Neural cell (in vitro differentiated cells): Measurements from ENCODE around the gene TACC3. TPM values are rescaled to one million over a fixed set of nuclear protein-coding genes. Genes with fewer than 3 reads are reported as not detected.

ENCODE experiments used
- H2AFZ ChIP-seq: fragments of 200-600, 300-800 bp; sonication (generic), shearing (Covaris generic); 2 replicates; pipeline ENCODE4 v1.6.0; 2014; ENCODE audit warnings: low read depth, mild to moderate bottlenecking, antibody characterized with exemption, low read length, moderate library complexity
- H3F3A ChIP-seq: fragments of 200-600 bp; shearing (Covaris generic); 2 replicates; pipeline ENCODE4 v1.6.1; 2016; ENCODE audit warnings: mild to moderate bottlenecking, moderate library complexity, mixed read lengths, antibody characterized with exemption, low read length; ENCODE audit not compliant: insufficient read depth, poor library complexity, severe bottlenecking
- H3K27ac ChIP-seq: fragments of 200-600, 300-800 bp; sonication (generic), shearing (Covaris generic); 2 replicates; pipeline ENCODE4 v1.5.1; 2014; ENCODE audit warnings: mild to moderate bottlenecking, low read length, moderate library complexity
- H3K27me3 ChIP-seq: fragments of 300-800, 200-600 bp; sonication (generic), shearing (Covaris generic); 2 replicates; pipeline ENCODE4 v1.6.0; 2014; ENCODE audit warnings: mild to moderate bottlenecking, low read depth, low read length, moderate library complexity; ENCODE audit not compliant: insufficient read depth
- H3K36me3 ChIP-seq: fragments of 300-800, 200-600 bp; sonication (generic), shearing (Covaris generic); 2 replicates; pipeline ENCODE4 v1.5.1; 2014; ENCODE audit warnings: mild to moderate bottlenecking, antibody characterized with exemption, low read length, moderate library complexity; ENCODE audit not compliant: insufficient read depth
- H3K4me2 ChIP-seq: fragments of 300-800, 200-600 bp; sonication (generic), shearing (Covaris generic); 2 replicates; pipeline ENCODE4 v1.6.0; 2014; ENCODE audit warnings: mild to moderate bottlenecking, low read length
- H3K4me3 ChIP-seq: fragments of 300-800, 200-600 bp; sonication (generic), shearing (Covaris generic); 2 replicates; pipeline ENCODE4 v1.5.1; 2014; ENCODE audit warnings: mild to moderate bottlenecking, low read length, moderate library complexity
- H3K79me2 ChIP-seq: fragments of 200-600 bp; shearing (Covaris generic); replicated peaks from 2 replicates; pipeline ENCODE4 v1.6.0; 2014; ENCODE audit warnings: mild to moderate bottlenecking, low read length, moderate library complexity; ENCODE audit not compliant: insufficient read depth
- H3K9ac ChIP-seq: fragments of 300-800, 200-600 bp; sonication (generic), shearing (Covaris generic); 2 replicates; pipeline ENCODE4 v1.6.1; 2016; ENCODE audit warnings: mild to moderate bottlenecking, low read length, mixed read lengths
- H3K9me2 ChIP-seq: fragments of 200-600 bp; shearing (Covaris generic); 2 replicates; pipeline ENCODE4 v1.6.1; 2016; ENCODE audit warnings: mild to moderate bottlenecking, low read length, mixed read lengths; ENCODE audit not compliant: insufficient read depth
- H3K9me3 ChIP-seq: fragments of 200-600, 300-800 bp; sonication (generic), shearing (Covaris generic); 2 replicates; pipeline ENCODE4 v1.6.1; 2016; ENCODE audit warnings: mild to moderate bottlenecking, mixed run types, low read length, moderate library complexity, mixed read lengths
- H4K20me1 ChIP-seq: fragments of 200-600 bp; shearing (Covaris generic); 2 replicates; pipeline ENCODE4 v1.6.1; 2016; ENCODE audit warnings: mild to moderate bottlenecking, mixed run types; ENCODE audit not compliant: insufficient read depth
- EP300 ChIP-seq: fragments of 450-650 bp; conservative IDR thresholded peaks from 2 replicates; pipeline ENCODE4 v1.6.1; 2014; ENCODE audit warnings: antibody characterized with exemption, mild to moderate bottlenecking, moderate library complexity; ENCODE audit not compliant: poor library complexity, severe bottlenecking
- EZH2 ChIP-seq: fragments of 200-600, 300-800 bp; shearing (Covaris generic), sonication (generic); IDR thresholded peaks from 2 replicates; pipeline ENCODE4 v1.6.1; 2014; ENCODE audit warnings: antibody characterized with exemption, low read length, borderline replicate concordance, mild to moderate bottlenecking; ENCODE audit not compliant: insufficient read depth, poor library complexity, severe bottlenecking
- MXI1 ChIP-seq: fragments of 450-650 bp; conservative IDR thresholded peaks from 2 replicates; pipeline ENCODE4 v1.6.1; 2014; ENCODE audit warnings: antibody characterized with exemption, mild to moderate bottlenecking; ENCODE audit not compliant: poor library complexity, severe bottlenecking
- POLR2AphosphoS5 ChIP-seq: IDR thresholded peaks from 2 replicates; pipeline ENCODE4 v1.6.1; 2012
- RAD21 ChIP-seq: fragments of 450-650 bp; conservative IDR thresholded peaks from 2 replicates; pipeline ENCODE4 v1.6.1; 2014; ENCODE audit warnings: antibody characterized with exemption, mild to moderate bottlenecking, moderate library complexity
- SMC3 ChIP-seq: fragments of 450-650 bp; conservative IDR thresholded peaks from 2 replicates; pipeline ENCODE4 v1.6.1; 2014; ENCODE audit warnings: antibody characterized with exemption, mild to moderate bottlenecking, moderate library complexity; ENCODE audit not compliant: poor library complexity
- TAF1 ChIP-seq: IDR thresholded peaks from 2 replicates; pipeline ENCODE4 v1.6.1; 2012; ENCODE audit warnings: low read depth
- polyA plus RNA-seq: library from polyadenylated mRNA; depleted of rRNA; stranded (reverse); fragments of >200 nt; gene quantifications from 2 replicates; pipeline ENCODE4 v1.2.3, GENCODE V29; 2014
- TF ChIP-seq, protein P1 (sequence below): fragments of 450-650 bp; IDR thresholded peaks from 2 replicates; pipeline ENCODE4 v1.5.1; 2014; ENCODE audit warnings: antibody characterized with exemption, mild to moderate bottlenecking, moderate library complexity; ENCODE audit not compliant: poor library complexity, severe bottlenecking
- TF ChIP-seq, protein P2 (sequence below): IDR thresholded peaks from 2 replicates; pipeline ENCODE4 v1.6.1; 2012; ENCODE audit warnings: borderline replicate concordance

The TACC3 gene
- polyA plus RNA-seq, 1 donor from 2014 or later = 2.6 TPM

DNA sequence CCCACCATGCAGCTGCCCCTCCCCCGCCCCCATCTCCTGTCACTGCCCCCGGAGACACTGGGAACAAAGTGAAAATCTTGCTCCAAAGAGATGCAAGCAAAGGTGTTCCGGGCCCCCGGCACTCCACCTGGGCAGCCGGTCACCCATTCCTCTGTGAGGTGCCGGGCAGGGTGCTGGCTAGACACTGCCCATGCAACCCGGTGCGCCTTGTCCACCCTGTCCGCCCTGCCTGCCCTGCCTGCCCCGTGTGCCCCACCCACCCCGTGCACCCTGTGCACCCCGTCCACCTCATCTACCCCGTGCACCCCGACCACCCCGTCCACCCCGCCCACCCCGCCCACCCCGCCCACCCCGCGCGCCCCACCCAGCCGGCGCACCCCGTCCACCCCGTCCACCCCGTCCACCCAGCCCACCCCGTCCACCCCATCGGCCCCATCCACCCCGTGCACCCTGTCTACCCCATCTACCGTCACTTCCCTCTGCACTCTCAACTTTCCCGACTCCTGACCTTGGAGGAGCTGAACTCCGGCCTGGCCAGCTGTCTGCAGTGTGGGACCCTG, 39.9 kb downstream of the TACC3 start:
- Histone ChIP-seq H4K20me1 (no peaks in the 10 kb centered on the region), H3K27ac (no peak overlapping the region), H3K4me3 (no peak overlapping the region), H2AFZ (no peak overlapping the region), H3K9me3 (no peaks in the 10 kb centered on the region), H3K36me3 (no peaks in the 10 kb centered on the region), H3K9me2 (no peaks in the 10 kb centered on the region), H3K27me3 (peaks cover 4% of the 10 kb centered on the region), H3K4me2 (no peak overlapping the region), H3K79me2 (no peaks in the 10 kb centered on the region), H3F3A (no peaks in the 10 kb centered on the region), H3K9ac (no peak overlapping the region)
- TF ChIP-seq POLR2AphosphoS5 (no peak), MXI1 (no peak), EP300 (no peak), RAD21 (no peak), TAF1 (no peak), SMC3 (no peak), EZH2 (no peak)
- TF ChIP-seq, protein P1, sequence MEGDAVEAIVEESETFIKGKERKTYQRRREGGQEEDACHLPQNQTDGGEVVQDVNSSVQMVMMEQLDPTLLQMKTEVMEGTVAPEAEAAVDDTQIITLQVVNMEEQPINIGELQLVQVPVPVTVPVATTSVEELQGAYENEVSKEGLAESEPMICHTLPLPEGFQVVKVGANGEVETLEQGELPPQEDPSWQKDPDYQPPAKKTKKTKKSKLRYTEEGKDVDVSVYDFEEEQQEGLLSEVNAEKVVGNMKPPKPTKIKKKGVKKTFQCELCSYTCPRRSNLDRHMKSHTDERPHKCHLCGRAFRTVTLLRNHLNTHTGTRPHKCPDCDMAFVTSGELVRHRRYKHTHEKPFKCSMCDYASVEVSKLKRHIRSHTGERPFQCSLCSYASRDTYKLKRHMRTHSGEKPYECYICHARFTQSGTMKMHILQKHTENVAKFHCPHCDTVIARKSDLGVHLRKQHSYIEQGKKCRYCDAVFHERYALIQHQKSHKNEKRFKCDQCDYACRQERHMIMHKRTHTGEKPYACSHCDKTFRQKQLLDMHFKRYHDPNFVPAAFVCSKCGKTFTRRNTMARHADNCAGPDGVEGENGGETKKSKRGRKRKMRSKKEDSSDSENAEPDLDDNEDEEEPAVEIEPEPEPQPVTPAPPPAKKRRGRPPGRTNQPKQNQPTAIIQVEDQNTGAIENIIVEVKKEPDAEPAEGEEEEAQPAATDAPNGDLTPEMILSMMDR = no peak
- TF ChIP-seq, protein P2, sequence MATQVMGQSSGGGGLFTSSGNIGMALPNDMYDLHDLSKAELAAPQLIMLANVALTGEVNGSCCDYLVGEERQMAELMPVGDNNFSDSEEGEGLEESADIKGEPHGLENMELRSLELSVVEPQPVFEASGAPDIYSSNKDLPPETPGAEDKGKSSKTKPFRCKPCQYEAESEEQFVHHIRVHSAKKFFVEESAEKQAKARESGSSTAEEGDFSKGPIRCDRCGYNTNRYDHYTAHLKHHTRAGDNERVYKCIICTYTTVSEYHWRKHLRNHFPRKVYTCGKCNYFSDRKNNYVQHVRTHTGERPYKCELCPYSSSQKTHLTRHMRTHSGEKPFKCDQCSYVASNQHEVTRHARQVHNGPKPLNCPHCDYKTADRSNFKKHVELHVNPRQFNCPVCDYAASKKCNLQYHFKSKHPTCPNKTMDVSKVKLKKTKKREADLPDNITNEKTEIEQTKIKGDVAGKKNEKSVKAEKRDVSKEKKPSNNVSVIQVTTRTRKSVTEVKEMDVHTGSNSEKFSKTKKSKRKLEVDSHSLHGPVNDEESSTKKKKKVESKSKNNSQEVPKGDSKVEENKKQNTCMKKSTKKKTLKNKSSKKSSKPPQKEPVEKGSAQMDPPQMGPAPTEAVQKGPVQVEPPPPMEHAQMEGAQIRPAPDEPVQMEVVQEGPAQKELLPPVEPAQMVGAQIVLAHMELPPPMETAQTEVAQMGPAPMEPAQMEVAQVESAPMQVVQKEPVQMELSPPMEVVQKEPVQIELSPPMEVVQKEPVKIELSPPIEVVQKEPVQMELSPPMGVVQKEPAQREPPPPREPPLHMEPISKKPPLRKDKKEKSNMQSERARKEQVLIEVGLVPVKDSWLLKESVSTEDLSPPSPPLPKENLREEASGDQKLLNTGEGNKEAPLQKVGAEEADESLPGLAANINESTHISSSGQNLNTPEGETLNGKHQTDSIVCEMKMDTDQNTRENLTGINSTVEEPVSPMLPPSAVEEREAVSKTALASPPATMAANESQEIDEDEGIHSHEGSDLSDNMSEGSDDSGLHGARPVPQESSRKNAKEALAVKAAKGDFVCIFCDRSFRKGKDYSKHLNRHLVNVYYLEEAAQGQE = no peak

DNA sequence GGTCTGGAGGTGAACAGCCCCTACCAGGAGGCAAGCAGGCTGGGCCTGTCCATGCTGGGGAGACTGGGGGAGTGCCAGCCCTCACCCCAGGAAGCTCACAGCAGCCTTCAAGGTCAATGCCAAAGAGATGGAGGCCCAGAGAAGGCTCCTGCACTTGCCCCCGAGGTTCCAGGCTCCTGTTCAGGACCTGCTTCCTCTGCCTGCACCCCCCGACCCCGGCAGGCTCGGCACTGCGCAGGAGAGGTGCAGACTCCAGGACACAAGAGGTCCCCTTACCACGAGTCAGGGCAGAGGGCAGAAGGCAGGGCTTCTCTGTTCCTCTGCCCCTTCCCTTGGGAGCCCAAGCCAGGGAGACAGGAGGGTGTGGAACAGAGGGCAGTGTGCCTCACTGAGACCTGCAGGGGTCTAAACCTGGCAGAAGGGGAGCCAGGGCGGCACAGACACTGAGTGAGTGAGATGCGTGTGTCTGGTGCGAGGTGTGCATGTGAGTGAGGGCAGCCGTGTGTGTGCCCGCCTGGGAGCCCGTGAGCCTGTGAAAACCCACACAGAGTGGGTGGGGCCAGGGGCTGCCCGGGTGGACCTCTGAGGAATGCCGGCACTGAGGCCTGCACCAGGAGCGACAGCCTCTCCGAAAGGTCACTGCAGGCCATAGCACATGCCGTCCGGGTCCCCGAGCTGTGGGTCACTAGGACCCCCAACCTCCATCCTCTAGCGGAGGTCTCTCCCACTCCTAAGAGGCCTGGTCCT, 41.1 kb downstream of the TACC3 start:
- Histone ChIP-seq H3K27ac (no peak overlapping the region), H3K36me3 (no peaks in the 10 kb centered on the region), H3K4me3 (no peak overlapping the region), H3K9me2 (no peaks in the 10 kb centered on the region), H3K79me2 (no peaks in the 10 kb centered on the region), H3K4me2 (no peak overlapping the region), H3K9ac (no peak overlapping the region), H4K20me1 (no peaks in the 10 kb centered on the region), H2AFZ (no peak overlapping the region), H3K27me3 (peaks cover 10% of the 10 kb centered on the region), H3K9me3 (no peaks in the 10 kb centered on the region), H3F3A (no peaks in the 10 kb centered on the region)
- no peak for TF ChIP-seq RAD21
- TF ChIP-seq MXI1 = no peak
- TF ChIP-seq, protein P2 = no peak
- TF ChIP-seq, protein P1 = no peak
